Measurements from ENCODE around the gene CYB5A.

- TF ChIP-seq, protein P1, sequence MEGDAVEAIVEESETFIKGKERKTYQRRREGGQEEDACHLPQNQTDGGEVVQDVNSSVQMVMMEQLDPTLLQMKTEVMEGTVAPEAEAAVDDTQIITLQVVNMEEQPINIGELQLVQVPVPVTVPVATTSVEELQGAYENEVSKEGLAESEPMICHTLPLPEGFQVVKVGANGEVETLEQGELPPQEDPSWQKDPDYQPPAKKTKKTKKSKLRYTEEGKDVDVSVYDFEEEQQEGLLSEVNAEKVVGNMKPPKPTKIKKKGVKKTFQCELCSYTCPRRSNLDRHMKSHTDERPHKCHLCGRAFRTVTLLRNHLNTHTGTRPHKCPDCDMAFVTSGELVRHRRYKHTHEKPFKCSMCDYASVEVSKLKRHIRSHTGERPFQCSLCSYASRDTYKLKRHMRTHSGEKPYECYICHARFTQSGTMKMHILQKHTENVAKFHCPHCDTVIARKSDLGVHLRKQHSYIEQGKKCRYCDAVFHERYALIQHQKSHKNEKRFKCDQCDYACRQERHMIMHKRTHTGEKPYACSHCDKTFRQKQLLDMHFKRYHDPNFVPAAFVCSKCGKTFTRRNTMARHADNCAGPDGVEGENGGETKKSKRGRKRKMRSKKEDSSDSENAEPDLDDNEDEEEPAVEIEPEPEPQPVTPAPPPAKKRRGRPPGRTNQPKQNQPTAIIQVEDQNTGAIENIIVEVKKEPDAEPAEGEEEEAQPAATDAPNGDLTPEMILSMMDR (IDR thresholded peaks at IDR 0.05), result no peak
- TF ChIP-seq POLR2A (IDR thresholded peaks at IDR 0.05), result no peak
Observed at GRCh38 chr18:74233933-74234325, 57.8 kb downstream of the CYB5A start.

Data from uterus (tissue), 2 donors.